PC-3 (cell line): Measurements from ENCODE around the gene EARS2.

Experiments used
- EZH2 ChIP-seq: fragments of 300-600 bp; sonication (generic); IDR thresholded peaks from one replicate; pipeline ENCODE4 v1.6.1; 2017; ENCODE audit warnings: antibody characterized with exemption, mild to moderate bottlenecking, low read length; ENCODE audit not compliant: unreplicated experiment
- EZH2phosphoT487 ChIP-seq: fragments of 300-600 bp; sonication (generic); IDR thresholded peaks from 2 replicates; pipeline ENCODE4 v1.6.1; 2018; ENCODE audit warnings: mild to moderate bottlenecking, antibody characterized with exemption, low read length, borderline replicate concordance

- TF ChIP-seq EZH2phosphoT487 (no peak), EZH2 (no peak)
These were observed 30.6 kb upstream of the EARS2 start for GRCh38 chr16:23587726-23588125.
